Measurements from ENCODE around the gene LRP4. TPM values are rescaled to one million over a fixed set of nuclear protein-coding genes. Genes with fewer than 3 reads are reported as not detected.

Gene LRP4
- total and polyA plus RNA-seq, 2 of the 13 experiments (the other 11 are each of a cell fraction or from before 2014, with no cell fraction given): 4.7 to 13.3 TPM

GRCh38 chr11:46936138-46937110 is 18.1 kb upstream of the LRP4 start, which contains the start of gene CSTPP1 (continued):
- TF ChIP-seq HINFP (CRISPR knock-in tag; IDR thresholded peaks at IDR 0.05; ENCODE audit: low read depth): 0 out of 2 replicates have a peak, but pooled peaks have one; percentile 35
- no peak for TF ChIP-seq NR0B2 (CRISPR knock-in tag; IDR thresholded peaks at IDR 0.05)
- peak; percentile 79; the same call in 1 of the 2 replicates for TF ChIP-seq FOXK1 (CRISPR knock-in tag; IDR thresholded peaks at IDR 0.05; ENCODE audit: borderline replicate concordance, low read depth)
- no peak for TF ChIP-seq MTA3 (CRISPR knock-in tag; IDR thresholded peaks at IDR 0.05)
- no peak for TF ChIP-seq GRHL1 (CRISPR knock-in tag; conservative IDR thresholded peaks at IDR 0.05)
- no peak for TF ChIP-seq IKZF4 (CRISPR knock-in tag; IDR thresholded peaks at IDR 0.05; ENCODE audit: borderline replicate concordance, low read depth, not compliant biosample characterization)
- no peak for TF ChIP-seq HHEX (CRISPR knock-in tag; IDR thresholded peaks at IDR 0.05)
- no peak for TF ChIP-seq TRIM24 (CRISPR knock-in tag; IDR thresholded peaks at IDR 0.05)
- no peak for TF ChIP-seq REXO4 (CRISPR knock-in tag; IDR thresholded peaks at IDR 0.05; ENCODE audit: borderline replicate concordance)
- no peak for TF ChIP-seq RNF2 (conservative IDR thresholded peaks at IDR 0.05; ENCODE audit: low read depth)
- no peak for TF ChIP-seq PITX1 (CRISPR knock-in tag; IDR thresholded peaks at IDR 0.05)
- TF ChIP-seq ZNF292 (CRISPR knock-in tag; IDR thresholded peaks at IDR 0.05; ENCODE audit: borderline replicate concordance, low read depth): no peak
- peak; percentile 61; the same call in 1 of the 2 replicates for TF ChIP-seq RCOR2 (CRISPR knock-in tag; IDR thresholded peaks at IDR 0.05)
- TF ChIP-seq MBNL3 (CRISPR knock-in tag; conservative IDR thresholded peaks at IDR 0.05): no peak
- no peak for TF ChIP-seq CREB3 (CRISPR knock-in tag; IDR thresholded peaks at IDR 0.05)
- peak; percentile 49 for TF ChIP-seq PHF5A (CRISPR knock-in tag; IDR thresholded peaks at IDR 0.05; ENCODE audit: low read depth, unreplicated experiment)
- 0 out of 2 replicates have a peak, but pooled peaks have one; percentile 26 for TF ChIP-seq ZNF230 (CRISPR knock-in tag; IDR thresholded peaks at IDR 0.05)
- peak; percentile 87 for TF ChIP-seq ZGPAT (CRISPR knock-in tag; IDR thresholded peaks at IDR 0.05)
- TF ChIP-seq ZBTB37 (CRISPR knock-in tag; IDR thresholded peaks at IDR 0.05): no peak

Data from HepG2 (cell line).